OCI-LY7 (cell line): Measurements from ENCODE around the gene SKIDA1. TPM values are rescaled to one million over a fixed set of nuclear protein-coding genes. Genes with fewer than 3 reads are reported as not detected.

Experiments
- BruUV-seq: library from RNA; stranded (reverse); fragments of 400-500 nt; replicated peaks from 2 replicates; lab custom pipeline; 2021; lab: Mats Ljungman, UMichigan
- CTCF ChIA-PET: fragments of 300-600 bp; sonication (Branson Sonifier 250); formaldehyde crosslinking; loops from one replicate; lab custom pipeline; 2022; ENCODE audit warnings: antibody characterized with exemption; ENCODE audit not compliant: unreplicated experiment; lab: Charles Lee
- POLR2A ChIA-PET: fragments of 300-600 bp; sonication (Branson Sonifier 250); formaldehyde crosslinking; loops from one replicate; lab custom pipeline; 2022; ENCODE audit warnings: antibody characterized with exemption; lab: Charles Lee
- DNase-seq: peaks from one replicate; pipeline ENCODE4 v3.0.0-alpha.2; 2015; ENCODE audit warnings: low spot score
- H2AFZ ChIP-seq: fragments of 200-600 bp; sonication (generic), shearing (Covaris generic); 2 replicates; pipeline ENCODE4 v1.6.1; 2014; ENCODE audit warnings: mild to moderate bottlenecking, antibody characterized with exemption, low read length, moderate library complexity
- H3K27ac ChIP-seq: fragments of 200-600 bp; sonication (generic); 2 replicates; pipeline ENCODE4 v1.5.1; 2014; ENCODE audit warnings: mixed run types, low read depth, mild to moderate bottlenecking, moderate library complexity, low read length, inconsistent platforms; ENCODE audit not compliant: poor library complexity, severe bottlenecking
- H3K36me3 ChIP-seq: fragments of 200-600 bp; sonication (generic); 2 replicates; pipeline ENCODE4 v1.6.1; 2014; ENCODE audit warnings: mild to moderate bottlenecking, antibody characterized with exemption, low read length, moderate library complexity, mixed read lengths; ENCODE audit not compliant: insufficient read depth
- H3K4me1 ChIP-seq: fragments of 200-600 bp; sonication (generic); 2 replicates; pipeline ENCODE4 v1.5.1; 2014; ENCODE audit warnings: mild to moderate bottlenecking, low read length; ENCODE audit not compliant: insufficient read depth, poor library complexity, severe bottlenecking
- H3K4me2 ChIP-seq: fragments of 200-600 bp; sonication (generic); 2 replicates; pipeline ENCODE4 v1.6.1; 2014; ENCODE audit warnings: mild to moderate bottlenecking, low read length
- H3K4me3 ChIP-seq: fragments of 200-600 bp; sonication (generic); 2 replicates; pipeline ENCODE4 v1.5.1; 2014; ENCODE audit warnings: mild to moderate bottlenecking, low read depth, low read length; ENCODE audit not compliant: poor library complexity, severe bottlenecking
- H3K79me2 ChIP-seq: fragments of 200-600 bp; sonication (generic); 2 replicates; pipeline ENCODE4 v1.6.1; 2016; ENCODE audit warnings: low read depth, mild to moderate bottlenecking, low read length, moderate library complexity, mixed read lengths; ENCODE audit not compliant: insufficient read depth
- H3K9me2 ChIP-seq: fragments of 200-600 bp; sonication (generic); 2 replicates; pipeline ENCODE4 v1.6.1; 2016; ENCODE audit warnings: mild to moderate bottlenecking, low read length, mixed read lengths; ENCODE audit not compliant: insufficient read depth
- H3K9me3 ChIP-seq: fragments of 200-600 bp; sonication (generic); 2 replicates; pipeline ENCODE4 v1.6.1; 2014; ENCODE audit warnings: mild to moderate bottlenecking, mixed run types, low read length, mixed read lengths
- H4K20me1 ChIP-seq: fragments of 200-600 bp; sonication (generic); 2 replicates; pipeline ENCODE4 v1.6.1; 2014; ENCODE audit warnings: mild to moderate bottlenecking, antibody characterized with exemption, low read length, moderate library complexity, mixed read lengths; ENCODE audit not compliant: insufficient read depth
- EZH2phosphoT487 ChIP-seq: fragments of 200-600 bp; sonication (generic); IDR thresholded peaks from 2 replicates; pipeline ENCODE4 v1.6.1; 2018; ENCODE audit warnings: low read depth, borderline replicate concordance, mild to moderate bottlenecking, mixed run types, antibody characterized with exemption, low read length, moderate library complexity, mixed read lengths
- intact Hi-C: fragments of 100-400 bp; cut with micrococcal nuclease; formaldehyde crosslinking; loops from one replicate; pipeline ENCODE4 v1.10.0; 2022; ENCODE audit not compliant: unreplicated experiment
- total RNA-seq, 2 experiments: library from RNA; depleted of rRNA in 1 of 2; stranded (reverse); fragments of >200 nt in 1 of 2; shearing (Covaris generic) in 1 of 2; gene quantifications; 2 replicates each; pipeline ENCODE4 v1.2.3, GENCODE V29; 2014 to 2022
- TF ChIP-seq, protein P1 (sequence below): fragments of 200-600 bp; sonication (generic); conservative IDR thresholded peaks from 2 replicates; pipeline ENCODE4 v1.5.1; 2014; ENCODE audit warnings: mild to moderate bottlenecking, antibody characterized with exemption, low read length, moderate library complexity, mixed read lengths

Gene SKIDA1
- total RNA-seq, 2 experiments from 2014 or later: not detected

DNA sequence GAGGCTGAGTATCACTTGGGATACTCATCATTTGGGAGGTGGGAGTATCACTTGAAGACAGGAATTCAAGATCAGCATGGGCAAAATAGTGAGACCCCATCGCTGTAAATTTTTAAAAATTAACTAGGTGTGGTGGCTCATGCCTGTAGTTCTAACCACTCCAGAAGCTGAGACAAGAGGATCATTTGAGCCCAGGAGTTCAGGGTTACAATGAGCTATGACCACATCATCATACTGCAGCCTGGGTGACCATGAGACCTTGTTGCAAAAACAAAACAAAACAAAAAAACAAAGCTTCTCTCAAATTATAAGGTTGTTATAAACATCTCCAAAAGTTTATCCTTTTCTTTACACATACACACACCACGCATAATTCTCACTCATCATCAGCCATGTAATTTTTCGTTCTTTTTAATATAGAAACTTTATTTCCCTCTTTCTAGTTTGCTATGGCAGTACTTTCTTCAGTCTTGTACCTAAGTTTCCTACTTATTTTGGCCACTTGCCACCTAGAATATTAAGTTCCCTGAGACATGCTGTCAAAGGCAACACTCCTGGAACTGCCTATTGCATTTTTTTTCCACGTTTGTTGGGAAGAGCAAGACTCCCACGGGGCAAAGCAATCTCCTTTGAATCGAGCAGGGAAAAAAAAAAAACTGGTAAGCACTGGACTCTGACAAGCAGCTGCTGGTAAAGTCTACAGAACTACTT is 37.1 kb downstream of the SKIDA1 start:
- Histone ChIP-seq H4K20me1 (no peaks in the 10 kb centered on the region), H3K79me2 (no peaks in the 10 kb centered on the region), H3K9me2 (no peaks in the 10 kb centered on the region), H3K9me3 (no peaks in the 10 kb centered on the region), H3K27ac (no peak overlapping the region), H3K4me2 (no peak overlapping the region), H3K36me3 (no peaks in the 10 kb centered on the region), H3K4me3 (no peak overlapping the region), H3K4me1 (no peaks in the 10 kb centered on the region), H2AFZ (no peak overlapping the region)
- BruUV-seq: no TSS peak
- DNase-seq: no peak
- intact Hi-C loops: no loop called here
- ChIA-PET CTCF (no interaction called here), POLR2A (interaction anchor here (0.5 kb wide), 1 partner anchor 80 kb away, joined by 5 read pairs; no protein-coding TSS in a partner anchor)
- TF ChIP-seq EZH2phosphoT487: no peak
- TF ChIP-seq, protein P1, sequence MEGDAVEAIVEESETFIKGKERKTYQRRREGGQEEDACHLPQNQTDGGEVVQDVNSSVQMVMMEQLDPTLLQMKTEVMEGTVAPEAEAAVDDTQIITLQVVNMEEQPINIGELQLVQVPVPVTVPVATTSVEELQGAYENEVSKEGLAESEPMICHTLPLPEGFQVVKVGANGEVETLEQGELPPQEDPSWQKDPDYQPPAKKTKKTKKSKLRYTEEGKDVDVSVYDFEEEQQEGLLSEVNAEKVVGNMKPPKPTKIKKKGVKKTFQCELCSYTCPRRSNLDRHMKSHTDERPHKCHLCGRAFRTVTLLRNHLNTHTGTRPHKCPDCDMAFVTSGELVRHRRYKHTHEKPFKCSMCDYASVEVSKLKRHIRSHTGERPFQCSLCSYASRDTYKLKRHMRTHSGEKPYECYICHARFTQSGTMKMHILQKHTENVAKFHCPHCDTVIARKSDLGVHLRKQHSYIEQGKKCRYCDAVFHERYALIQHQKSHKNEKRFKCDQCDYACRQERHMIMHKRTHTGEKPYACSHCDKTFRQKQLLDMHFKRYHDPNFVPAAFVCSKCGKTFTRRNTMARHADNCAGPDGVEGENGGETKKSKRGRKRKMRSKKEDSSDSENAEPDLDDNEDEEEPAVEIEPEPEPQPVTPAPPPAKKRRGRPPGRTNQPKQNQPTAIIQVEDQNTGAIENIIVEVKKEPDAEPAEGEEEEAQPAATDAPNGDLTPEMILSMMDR: no peak

GRCh38 chr10:21487416-21488180 is 37.9 kb downstream of the SKIDA1 start:
- no peak overlapping the region for H3K27ac ChIP-seq
- no peaks in the 10 kb centered on the region for H3K4me1 ChIP-seq
- no peaks in the 10 kb centered on the region for H3K36me3 ChIP-seq
- no peaks in the 10 kb centered on the region for H3K79me2 ChIP-seq
- CTCF ChIA-PET: no interaction called here
- intact Hi-C loops: no loop called here
- H3K9me3 ChIP-seq: no peaks in the 10 kb centered on the region
- H3K4me2 ChIP-seq: no peak overlapping the region
- POLR2A ChIA-PET: interaction anchor here (0.5 to 0.6 kb wide), 2 partner anchors 13 to 79 kb away, joined by 5 to 7 read pairs; no protein-coding TSS in a partner anchor
- TF ChIP-seq, protein P1: no peak
- no peak for TF ChIP-seq EZH2phosphoT487
- no peaks in the 10 kb centered on the region for H3K9me2 ChIP-seq
- H2AFZ ChIP-seq: no peak overlapping the region
- no peaks in the 10 kb centered on the region for H4K20me1 ChIP-seq
- H3K4me3 ChIP-seq: no peak overlapping the region
- BruUV-seq: no TSS peak
- DNase-seq: no peak

DNA sequence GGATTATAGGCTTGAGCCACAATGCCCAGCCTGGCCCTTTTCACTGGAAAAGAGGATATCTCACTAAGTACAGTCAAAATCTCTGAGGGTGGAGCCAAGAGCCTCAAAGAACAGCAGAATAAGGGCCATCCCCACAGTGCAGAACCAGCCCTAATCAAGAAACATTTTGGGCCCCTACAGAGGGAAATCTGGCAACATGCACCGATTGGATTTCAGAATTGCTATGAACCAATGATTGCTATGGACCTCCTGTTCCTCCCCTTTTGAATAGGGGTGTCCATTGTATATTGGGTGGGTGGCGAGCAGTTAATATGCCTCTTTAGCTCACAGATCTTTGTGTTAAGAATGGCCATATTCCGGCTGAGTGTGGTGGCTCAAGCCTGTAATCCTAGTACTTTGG is 42.7 kb downstream of the SKIDA1 start:
- H3K27ac ChIP-seq: no peak overlapping the region
- ChIA-PET CTCF (no interaction called here), POLR2A (no interaction called here)
- H3K9me2 ChIP-seq: no peaks in the 10 kb centered on the region
- H3K79me2 ChIP-seq: no peaks in the 10 kb centered on the region
- H2AFZ ChIP-seq: no peak overlapping the region
- no peak overlapping the region for H3K4me3 ChIP-seq
- H3K4me1 ChIP-seq: no peaks in the 10 kb centered on the region
- H3K9me3 ChIP-seq: no peaks in the 10 kb centered on the region
- intact Hi-C loops: no loop called here
- TF ChIP-seq, protein P1: no peak
- no peak for TF ChIP-seq EZH2phosphoT487
- no peaks in the 10 kb centered on the region for H3K36me3 ChIP-seq
- no peak overlapping the region for H3K4me2 ChIP-seq
- no peak for DNase-seq
- H4K20me1 ChIP-seq: no peaks in the 10 kb centered on the region
- no TSS peak for BruUV-seq
